Esophagus muscularis mucosa (tissue), 4 donors: Measurements from ENCODE around the gene SEC31A.

ENCODE experiments used
- EP300 ChIP-seq: sonication (generic); formaldehyde crosslinking; IDR thresholded peaks from one replicate; pipeline ENCODE4 v1.6.1; 2017; ENCODE audit warnings: antibody characterized with exemption
- POLR2A ChIP-seq: fragments of 450-650 bp; IDR thresholded peaks from one replicate; pipeline ENCODE4 v1.6.1; 2017; ENCODE audit warnings: antibody characterized with exemption, moderate library complexity, mild to moderate bottlenecking, low read depth
- POLR2AphosphoS5 ChIP-seq, 2 donors: sonication (generic); formaldehyde crosslinking; IDR thresholded peaks; one replicate each; pipeline ENCODE4 v1.6.1; 2017; ENCODE audit warnings: antibody characterized with exemption in 2 of 2
- TF ChIP-seq, protein P1 (sequence below), 3 experiments: fragments of 200-600 bp in 2 of 3; fragments of 450-650 bp in 1 of 3; sonication (generic) in 2 of 3; IDR thresholded peaks; one replicate each; pipeline ENCODE4 v1.5.1; 2017 to 2019; ENCODE audit warnings: antibody characterized with exemption in 3 of 3, mild to moderate bottlenecking in 2 of 3, moderate library complexity in 1 of 3

DNA sequence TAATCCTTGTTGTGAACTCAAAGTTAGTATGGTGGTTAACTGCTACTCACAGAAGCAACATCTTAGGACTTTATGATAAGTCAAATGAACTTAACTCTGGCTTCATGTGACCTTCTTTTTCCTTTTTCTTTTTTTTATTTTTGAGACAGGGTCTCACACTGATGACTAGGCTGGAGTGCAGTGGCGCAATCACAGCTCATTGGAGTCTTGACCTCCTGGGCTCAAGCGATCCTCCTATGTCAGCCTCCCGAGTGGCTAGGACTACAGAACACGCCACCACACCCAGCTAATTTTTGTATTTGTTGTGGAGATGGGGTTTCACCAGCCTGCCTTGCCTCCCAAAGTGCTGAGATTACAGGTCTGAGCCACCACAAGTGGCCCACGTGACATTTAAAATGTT is 22.4 kb downstream of the SEC31A start:
- TF ChIP-seq, protein P1, sequence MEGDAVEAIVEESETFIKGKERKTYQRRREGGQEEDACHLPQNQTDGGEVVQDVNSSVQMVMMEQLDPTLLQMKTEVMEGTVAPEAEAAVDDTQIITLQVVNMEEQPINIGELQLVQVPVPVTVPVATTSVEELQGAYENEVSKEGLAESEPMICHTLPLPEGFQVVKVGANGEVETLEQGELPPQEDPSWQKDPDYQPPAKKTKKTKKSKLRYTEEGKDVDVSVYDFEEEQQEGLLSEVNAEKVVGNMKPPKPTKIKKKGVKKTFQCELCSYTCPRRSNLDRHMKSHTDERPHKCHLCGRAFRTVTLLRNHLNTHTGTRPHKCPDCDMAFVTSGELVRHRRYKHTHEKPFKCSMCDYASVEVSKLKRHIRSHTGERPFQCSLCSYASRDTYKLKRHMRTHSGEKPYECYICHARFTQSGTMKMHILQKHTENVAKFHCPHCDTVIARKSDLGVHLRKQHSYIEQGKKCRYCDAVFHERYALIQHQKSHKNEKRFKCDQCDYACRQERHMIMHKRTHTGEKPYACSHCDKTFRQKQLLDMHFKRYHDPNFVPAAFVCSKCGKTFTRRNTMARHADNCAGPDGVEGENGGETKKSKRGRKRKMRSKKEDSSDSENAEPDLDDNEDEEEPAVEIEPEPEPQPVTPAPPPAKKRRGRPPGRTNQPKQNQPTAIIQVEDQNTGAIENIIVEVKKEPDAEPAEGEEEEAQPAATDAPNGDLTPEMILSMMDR (IDR thresholded peaks at IDR 0.05): no peak
- TF ChIP-seq POLR2AphosphoS5 (IDR thresholded peaks at IDR 0.05) (no peak), POLR2A (no peak), EP300 (no peak)
